OCI-LY7 (cell line): Measurements from ENCODE around the gene GNMT.

Experiments
- CTCF ChIP-seq: fragments of 200-600 bp; sonication (generic); conservative IDR thresholded peaks from 2 replicates; pipeline ENCODE4 v1.5.1; 2014; ENCODE audit warnings: mild to moderate bottlenecking, antibody characterized with exemption, low read length, moderate library complexity, mixed read lengths
- EZH2phosphoT487 ChIP-seq: fragments of 200-600 bp; sonication (generic); IDR thresholded peaks from 2 replicates; pipeline ENCODE4 v1.6.1; 2018; ENCODE audit warnings: low read depth, borderline replicate concordance, mild to moderate bottlenecking, mixed run types, antibody characterized with exemption, low read length, moderate library complexity, mixed read lengths

DNA sequence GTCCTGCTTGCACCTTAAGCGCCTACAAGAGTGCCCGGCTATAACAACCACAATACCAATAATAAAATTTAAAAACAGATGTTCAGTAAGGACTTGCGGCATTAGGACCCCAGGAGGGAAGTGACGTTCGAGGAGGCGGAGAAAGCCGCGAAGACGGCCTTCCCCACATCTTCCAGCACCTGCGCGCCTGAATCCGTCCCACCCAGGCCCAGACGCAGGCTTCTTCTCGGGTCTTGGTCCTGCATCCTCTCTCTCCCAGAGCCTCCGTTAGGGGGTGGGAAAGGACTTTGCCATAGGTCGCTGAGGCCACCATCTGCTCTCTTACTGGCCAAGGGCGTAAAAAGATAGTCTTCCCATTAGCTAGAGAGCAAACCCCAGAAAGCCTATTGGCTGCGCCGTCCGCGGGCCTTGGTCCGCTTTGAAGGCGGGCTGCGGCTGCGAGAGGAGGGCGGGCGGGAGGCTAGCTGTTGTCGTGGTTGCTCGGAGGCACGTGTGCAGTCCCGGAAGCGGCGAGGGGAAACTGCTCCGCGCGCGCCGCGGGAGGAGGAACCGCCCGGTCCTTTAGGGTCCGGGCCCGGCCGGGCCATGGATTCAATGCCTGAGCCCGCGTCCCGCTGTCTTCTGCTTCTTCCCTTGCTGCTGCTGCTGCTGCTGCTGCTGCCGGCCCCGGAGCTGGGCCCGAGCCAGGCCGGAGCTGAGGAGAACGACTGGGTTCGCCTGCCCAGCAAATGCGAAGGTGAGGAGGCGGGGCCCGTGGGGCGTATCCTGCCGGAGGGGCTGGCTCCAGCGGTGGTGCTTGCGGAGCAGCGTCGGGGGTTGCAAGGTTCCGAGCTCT lies 31.4 kb upstream of the GNMT start, which contains the start of gene CNPY3:
- TF ChIP-seq EZH2phosphoT487 (no peak), CTCF (no peak)
